Neural cell (in vitro differentiated cells): ENCODE measurements around the gene XIRP2. TPM values are rescaled to one million over a fixed set of nuclear protein-coding genes. Genes with fewer than 3 reads are reported as not detected.

Source experiments
- H2AFZ ChIP-seq: fragments of 200-600, 300-800 bp; sonication (generic), shearing (Covaris generic); 2 replicates; pipeline ENCODE4 v1.6.0; 2014; ENCODE audit warnings: low read depth, mild to moderate bottlenecking, antibody characterized with exemption, low read length, moderate library complexity
- H3F3A ChIP-seq: fragments of 200-600 bp; shearing (Covaris generic); 2 replicates; pipeline ENCODE4 v1.6.1; 2016; ENCODE audit warnings: mild to moderate bottlenecking, moderate library complexity, mixed read lengths, antibody characterized with exemption, low read length; ENCODE audit not compliant: insufficient read depth, poor library complexity, severe bottlenecking
- H3K27ac ChIP-seq: fragments of 200-600, 300-800 bp; sonication (generic), shearing (Covaris generic); 2 replicates; pipeline ENCODE4 v1.5.1; 2014; ENCODE audit warnings: mild to moderate bottlenecking, low read length, moderate library complexity
- H3K27me3 ChIP-seq: fragments of 300-800, 200-600 bp; sonication (generic), shearing (Covaris generic); 2 replicates; pipeline ENCODE4 v1.6.0; 2014; ENCODE audit warnings: mild to moderate bottlenecking, low read depth, low read length, moderate library complexity; ENCODE audit not compliant: insufficient read depth
- H3K36me3 ChIP-seq: fragments of 300-800, 200-600 bp; sonication (generic), shearing (Covaris generic); 2 replicates; pipeline ENCODE4 v1.5.1; 2014; ENCODE audit warnings: mild to moderate bottlenecking, antibody characterized with exemption, low read length, moderate library complexity; ENCODE audit not compliant: insufficient read depth
- H3K4me2 ChIP-seq: fragments of 300-800, 200-600 bp; sonication (generic), shearing (Covaris generic); 2 replicates; pipeline ENCODE4 v1.6.0; 2014; ENCODE audit warnings: mild to moderate bottlenecking, low read length
- H3K4me3 ChIP-seq: fragments of 300-800, 200-600 bp; sonication (generic), shearing (Covaris generic); 2 replicates; pipeline ENCODE4 v1.5.1; 2014; ENCODE audit warnings: mild to moderate bottlenecking, low read length, moderate library complexity
- H3K79me2 ChIP-seq: fragments of 200-600 bp; shearing (Covaris generic); replicated peaks from 2 replicates; pipeline ENCODE4 v1.6.0; 2014; ENCODE audit warnings: mild to moderate bottlenecking, low read length, moderate library complexity; ENCODE audit not compliant: insufficient read depth
- H3K9ac ChIP-seq: fragments of 300-800, 200-600 bp; sonication (generic), shearing (Covaris generic); 2 replicates; pipeline ENCODE4 v1.6.1; 2016; ENCODE audit warnings: mild to moderate bottlenecking, low read length, mixed read lengths
- H3K9me2 ChIP-seq: fragments of 200-600 bp; shearing (Covaris generic); 2 replicates; pipeline ENCODE4 v1.6.1; 2016; ENCODE audit warnings: mild to moderate bottlenecking, low read length, mixed read lengths; ENCODE audit not compliant: insufficient read depth
- H3K9me3 ChIP-seq: fragments of 200-600, 300-800 bp; sonication (generic), shearing (Covaris generic); 2 replicates; pipeline ENCODE4 v1.6.1; 2016; ENCODE audit warnings: mild to moderate bottlenecking, mixed run types, low read length, moderate library complexity, mixed read lengths
- H4K20me1 ChIP-seq: fragments of 200-600 bp; shearing (Covaris generic); 2 replicates; pipeline ENCODE4 v1.6.1; 2016; ENCODE audit warnings: mild to moderate bottlenecking, mixed run types; ENCODE audit not compliant: insufficient read depth
- EP300 ChIP-seq: fragments of 450-650 bp; conservative IDR thresholded peaks from 2 replicates; pipeline ENCODE4 v1.6.1; 2014; ENCODE audit warnings: antibody characterized with exemption, mild to moderate bottlenecking, moderate library complexity; ENCODE audit not compliant: poor library complexity, severe bottlenecking
- EZH2 ChIP-seq: fragments of 200-600, 300-800 bp; shearing (Covaris generic), sonication (generic); IDR thresholded peaks from 2 replicates; pipeline ENCODE4 v1.6.1; 2014; ENCODE audit warnings: antibody characterized with exemption, low read length, borderline replicate concordance, mild to moderate bottlenecking; ENCODE audit not compliant: insufficient read depth, poor library complexity, severe bottlenecking
- MXI1 ChIP-seq: fragments of 450-650 bp; conservative IDR thresholded peaks from 2 replicates; pipeline ENCODE4 v1.6.1; 2014; ENCODE audit warnings: antibody characterized with exemption, mild to moderate bottlenecking; ENCODE audit not compliant: poor library complexity, severe bottlenecking
- POLR2AphosphoS5 ChIP-seq: IDR thresholded peaks from 2 replicates; pipeline ENCODE4 v1.6.1; 2012
- RAD21 ChIP-seq: fragments of 450-650 bp; conservative IDR thresholded peaks from 2 replicates; pipeline ENCODE4 v1.6.1; 2014; ENCODE audit warnings: antibody characterized with exemption, mild to moderate bottlenecking, moderate library complexity
- SMC3 ChIP-seq: fragments of 450-650 bp; conservative IDR thresholded peaks from 2 replicates; pipeline ENCODE4 v1.6.1; 2014; ENCODE audit warnings: antibody characterized with exemption, mild to moderate bottlenecking, moderate library complexity; ENCODE audit not compliant: poor library complexity
- TAF1 ChIP-seq: IDR thresholded peaks from 2 replicates; pipeline ENCODE4 v1.6.1; 2012; ENCODE audit warnings: low read depth
- polyA plus RNA-seq: library from polyadenylated mRNA; depleted of rRNA; stranded (reverse); fragments of >200 nt; gene quantifications from 2 replicates; pipeline ENCODE4 v1.2.3, GENCODE V29; 2014
- TF ChIP-seq, protein P1 (sequence below): fragments of 450-650 bp; IDR thresholded peaks from 2 replicates; pipeline ENCODE4 v1.5.1; 2014; ENCODE audit warnings: antibody characterized with exemption, mild to moderate bottlenecking, moderate library complexity; ENCODE audit not compliant: poor library complexity, severe bottlenecking
- TF ChIP-seq, protein P2 (sequence below): IDR thresholded peaks from 2 replicates; pipeline ENCODE4 v1.6.1; 2012; ENCODE audit warnings: borderline replicate concordance

Gene XIRP2
- polyA plus RNA-seq, 1 donor from 2014 or later, result not detected

DNA sequence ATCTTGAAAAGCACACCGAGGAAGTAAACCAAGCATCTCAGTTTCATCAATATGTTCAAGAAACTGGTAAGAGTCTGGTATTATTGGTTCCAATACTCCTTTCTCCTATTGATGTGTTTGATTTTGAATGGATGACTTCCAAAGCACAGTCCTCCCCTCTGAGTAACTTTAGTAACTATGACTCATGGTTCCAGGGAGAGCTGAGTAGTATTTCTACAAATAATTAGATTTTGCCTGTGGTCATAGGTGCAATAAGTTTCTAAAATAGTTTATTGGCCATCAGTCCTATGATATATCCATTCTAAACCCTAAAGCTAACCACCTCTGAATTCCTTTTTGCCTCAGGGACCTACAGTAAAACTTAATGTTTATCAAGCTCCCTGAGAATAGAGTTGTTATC is 352.4 kb downstream of the XIRP2 start:
- Histone ChIP-seq H3K4me3 (no peak overlapping the region), H3K9me2 (no peaks in the 10 kb centered on the region), H3F3A (no peaks in the 10 kb centered on the region), H3K36me3 (no peaks in the 10 kb centered on the region), H2AFZ (no peak overlapping the region), H3K27ac (no peak overlapping the region), H3K9ac (no peak overlapping the region), H3K4me2 (no peak overlapping the region), H4K20me1 (no peaks in the 10 kb centered on the region), H3K79me2 (no peaks in the 10 kb centered on the region), H3K27me3 (no peaks in the 10 kb centered on the region), H3K9me3 (no peaks in the 10 kb centered on the region)
- TF ChIP-seq TAF1, result no peak
- TF ChIP-seq MXI1, result no peak
- TF ChIP-seq, protein P1, sequence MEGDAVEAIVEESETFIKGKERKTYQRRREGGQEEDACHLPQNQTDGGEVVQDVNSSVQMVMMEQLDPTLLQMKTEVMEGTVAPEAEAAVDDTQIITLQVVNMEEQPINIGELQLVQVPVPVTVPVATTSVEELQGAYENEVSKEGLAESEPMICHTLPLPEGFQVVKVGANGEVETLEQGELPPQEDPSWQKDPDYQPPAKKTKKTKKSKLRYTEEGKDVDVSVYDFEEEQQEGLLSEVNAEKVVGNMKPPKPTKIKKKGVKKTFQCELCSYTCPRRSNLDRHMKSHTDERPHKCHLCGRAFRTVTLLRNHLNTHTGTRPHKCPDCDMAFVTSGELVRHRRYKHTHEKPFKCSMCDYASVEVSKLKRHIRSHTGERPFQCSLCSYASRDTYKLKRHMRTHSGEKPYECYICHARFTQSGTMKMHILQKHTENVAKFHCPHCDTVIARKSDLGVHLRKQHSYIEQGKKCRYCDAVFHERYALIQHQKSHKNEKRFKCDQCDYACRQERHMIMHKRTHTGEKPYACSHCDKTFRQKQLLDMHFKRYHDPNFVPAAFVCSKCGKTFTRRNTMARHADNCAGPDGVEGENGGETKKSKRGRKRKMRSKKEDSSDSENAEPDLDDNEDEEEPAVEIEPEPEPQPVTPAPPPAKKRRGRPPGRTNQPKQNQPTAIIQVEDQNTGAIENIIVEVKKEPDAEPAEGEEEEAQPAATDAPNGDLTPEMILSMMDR, result no peak
- TF ChIP-seq RAD21, result no peak
- TF ChIP-seq, protein P2, sequence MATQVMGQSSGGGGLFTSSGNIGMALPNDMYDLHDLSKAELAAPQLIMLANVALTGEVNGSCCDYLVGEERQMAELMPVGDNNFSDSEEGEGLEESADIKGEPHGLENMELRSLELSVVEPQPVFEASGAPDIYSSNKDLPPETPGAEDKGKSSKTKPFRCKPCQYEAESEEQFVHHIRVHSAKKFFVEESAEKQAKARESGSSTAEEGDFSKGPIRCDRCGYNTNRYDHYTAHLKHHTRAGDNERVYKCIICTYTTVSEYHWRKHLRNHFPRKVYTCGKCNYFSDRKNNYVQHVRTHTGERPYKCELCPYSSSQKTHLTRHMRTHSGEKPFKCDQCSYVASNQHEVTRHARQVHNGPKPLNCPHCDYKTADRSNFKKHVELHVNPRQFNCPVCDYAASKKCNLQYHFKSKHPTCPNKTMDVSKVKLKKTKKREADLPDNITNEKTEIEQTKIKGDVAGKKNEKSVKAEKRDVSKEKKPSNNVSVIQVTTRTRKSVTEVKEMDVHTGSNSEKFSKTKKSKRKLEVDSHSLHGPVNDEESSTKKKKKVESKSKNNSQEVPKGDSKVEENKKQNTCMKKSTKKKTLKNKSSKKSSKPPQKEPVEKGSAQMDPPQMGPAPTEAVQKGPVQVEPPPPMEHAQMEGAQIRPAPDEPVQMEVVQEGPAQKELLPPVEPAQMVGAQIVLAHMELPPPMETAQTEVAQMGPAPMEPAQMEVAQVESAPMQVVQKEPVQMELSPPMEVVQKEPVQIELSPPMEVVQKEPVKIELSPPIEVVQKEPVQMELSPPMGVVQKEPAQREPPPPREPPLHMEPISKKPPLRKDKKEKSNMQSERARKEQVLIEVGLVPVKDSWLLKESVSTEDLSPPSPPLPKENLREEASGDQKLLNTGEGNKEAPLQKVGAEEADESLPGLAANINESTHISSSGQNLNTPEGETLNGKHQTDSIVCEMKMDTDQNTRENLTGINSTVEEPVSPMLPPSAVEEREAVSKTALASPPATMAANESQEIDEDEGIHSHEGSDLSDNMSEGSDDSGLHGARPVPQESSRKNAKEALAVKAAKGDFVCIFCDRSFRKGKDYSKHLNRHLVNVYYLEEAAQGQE, result no peak
- no peak for TF ChIP-seq SMC3
- no peak for TF ChIP-seq EZH2
- TF ChIP-seq EP300, result no peak
- no peak for TF ChIP-seq POLR2AphosphoS5

DNA sequence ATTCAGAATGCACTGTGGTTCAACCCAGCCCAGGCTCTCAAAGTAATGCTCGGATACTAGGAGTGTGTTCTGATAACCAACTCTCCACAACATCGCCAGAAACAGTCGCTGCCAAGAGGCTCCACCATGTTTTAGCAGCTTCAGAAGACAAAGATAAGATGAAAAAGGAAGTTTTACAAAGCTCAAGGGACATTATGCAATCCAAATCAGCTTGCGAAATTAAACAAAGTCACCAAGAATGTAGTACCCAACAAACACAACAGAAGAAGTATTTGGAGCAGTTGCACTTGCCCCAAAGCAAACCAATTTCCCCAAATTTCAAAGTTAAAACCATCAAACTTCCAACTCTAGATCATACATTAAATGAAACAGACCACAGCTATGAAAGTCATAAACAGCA is 360.9 kb downstream of the XIRP2 start:
- H3K27ac ChIP-seq, result no peak overlapping the region
- H3K4me3 ChIP-seq, result no peak overlapping the region

More for the DNA sequence above, 360.9 kb downstream of the XIRP2 start:
- TF ChIP-seq, protein P2, result no peak
- TF ChIP-seq RAD21, result no peak
- no peak for TF ChIP-seq POLR2AphosphoS5
- no peak for TF ChIP-seq EP300
- TF ChIP-seq EZH2, result no peak
- TF ChIP-seq TAF1, result no peak
- TF ChIP-seq SMC3, result no peak
- TF ChIP-seq MXI1, result no peak
- TF ChIP-seq, protein P1, result no peak
- Histone ChIP-seq H4K20me1 (no peaks in the 10 kb centered on the region), H3K9me3 (no peaks in the 10 kb centered on the region), H3K36me3 (no peaks in the 10 kb centered on the region), H3K9ac (no peak overlapping the region), H3F3A (no peaks in the 10 kb centered on the region), H3K4me2 (no peak overlapping the region), H3K79me2 (no peaks in the 10 kb centered on the region), H3K27me3 (no peaks in the 10 kb centered on the region), H2AFZ (no peak overlapping the region), H3K9me2 (no peaks in the 10 kb centered on the region)
